Measurements from ENCODE around the gene KIAA0319L.

The KIAA0319L gene

GRCh38 chr1:35576061-35576765, 19.0 kb upstream of the KIAA0319L start:
- Histone ChIP-seq H3K4ac (ENCODE audit: low read depth in 1 of 2, low read length in 2 of 2) (no peak overlapping the region), H3K23ac (ENCODE audit: low read length in 2 of 2) (peak overlapping the region in 1 of 2 experiments; percentile 31), H4K8ac (ENCODE audit: low read length) (no peak overlapping the region), H2BK5ac (ENCODE audit: low read depth, low read length, poor library complexity, severe bottlenecking) (no peak overlapping the region), H3K18ac (ENCODE audit: low read depth in 1 of 2, low read length in 2 of 2) (no peak overlapping the region), H2AFZ (ENCODE audit: low read depth, low read length) (no peak overlapping the region), H4K91ac (ENCODE audit: low read length) (no peak overlapping the region), H3K9ac (ENCODE audit: low read length) (no peak overlapping the region), H2BK12ac (ENCODE audit: low read length in 2 of 2) (peak overlapping the region in 1 of 2 experiments; percentile 24), H3K4me1 (ENCODE audit: control insufficient read depth, insufficient read depth, low read depth, low read length) (peaks cover 22% of the 10 kb centered on the region), H3K9me3 (ENCODE audit: control insufficient read depth, low read length) (no peaks in the 10 kb centered on the region), H3K36me3 (ENCODE audit: control insufficient read depth in 1 of 2, insufficient read depth in 2 of 2, low read depth in 1 of 2, low read length in 2 of 2) (peaks cover 0 to 4% of the 10 kb centered on the region in 2 experiments), H3K4me3 (ENCODE audit: insufficient read depth in 1 of 2, low read depth in 1 of 2, low read length in 2 of 2) (no peak overlapping the region), H2BK120ac (ENCODE audit: low read depth, low read length) (no peak overlapping the region), H2BK15ac (ENCODE audit: low read depth, poor library complexity, severe bottlenecking) (peak overlapping the region; percentile 36), H3K4me2 (ENCODE audit: low read length, poor library complexity, severe bottlenecking) (no peak overlapping the region), H3K27ac (ENCODE audit: low read length, poor library complexity, severe bottlenecking) (no peak overlapping the region), H2AK5ac (ENCODE audit: low read length, severe bottlenecking) (no peak overlapping the region), H3K79me1 (replicated peaks; ENCODE audit: low read length, poor library complexity, severe bottlenecking) (no peaks in the 10 kb centered on the region), H3K14ac (ENCODE audit: low read length in 2 of 2) (no peak overlapping the region), H3K27me3 (ENCODE audit: control insufficient read depth in 1 of 2, insufficient read depth in 1 of 2, low read length in 2 of 2) (peaks cover 60 to 65% of the 10 kb centered on the region in 2 experiments)
- no peak for DNase-seq
- WGBS, result 40% methylated on average over 6 of the region's 10 CpGs

- Histone ChIP-seq H3K23ac (ENCODE audit: low read length in 2 of 2) (no peak overlapping the region), H3K14ac (ENCODE audit: low read length in 2 of 2) (no peak overlapping the region), H3K27ac (ENCODE audit: low read length, poor library complexity, severe bottlenecking) (no peak overlapping the region), H2BK5ac (ENCODE audit: low read depth, low read length, poor library complexity, severe bottlenecking) (no peak overlapping the region), H2BK12ac (ENCODE audit: low read length in 2 of 2) (no peak overlapping the region), H4K8ac (ENCODE audit: low read length) (no peak overlapping the region), H2BK120ac (ENCODE audit: low read depth, low read length) (no peak overlapping the region), H3K18ac (ENCODE audit: low read depth in 1 of 2, low read length in 2 of 2) (no peak overlapping the region), H2AFZ (ENCODE audit: low read depth, low read length) (no peak overlapping the region), H3K4me1 (ENCODE audit: control insufficient read depth, insufficient read depth, low read depth, low read length) (peaks cover 22% of the 10 kb centered on the region), H3K4me3 (ENCODE audit: insufficient read depth in 1 of 2, low read depth in 1 of 2, low read length in 2 of 2) (no peak overlapping the region), H3K9ac (ENCODE audit: low read length) (no peak overlapping the region), H3K79me1 (replicated peaks; ENCODE audit: low read length, poor library complexity, severe bottlenecking) (no peaks in the 10 kb centered on the region), H3K4me2 (ENCODE audit: low read length, poor library complexity, severe bottlenecking) (no peak overlapping the region), H3K4ac (ENCODE audit: low read depth in 1 of 2, low read length in 2 of 2) (no peak overlapping the region), H4K91ac (ENCODE audit: low read length) (no peak overlapping the region), H3K9me3 (ENCODE audit: control insufficient read depth, low read length) (no peaks in the 10 kb centered on the region), H2BK15ac (ENCODE audit: low read depth, poor library complexity, severe bottlenecking) (no peak overlapping the region), H3K36me3 (ENCODE audit: control insufficient read depth in 1 of 2, insufficient read depth in 2 of 2, low read depth in 1 of 2, low read length in 2 of 2) (peaks cover 0 to 4% of the 10 kb centered on the region in 2 experiments), H2AK5ac (ENCODE audit: low read length, severe bottlenecking) (no peak overlapping the region), H3K27me3 (ENCODE audit: control insufficient read depth in 1 of 2, insufficient read depth in 1 of 2, low read length in 2 of 2) (peaks cover 65% of the 10 kb centered on the region in 2 experiments)
- whole genome bisulfite sequencing, result 92% methylated on average over 5 of the region's 5 CpGs
- DNase-seq, result no peak
Observed at GRCh38 chr1:35575416-35575958, 18.3 kb upstream of the KIAA0319L start.

- no peak overlapping the region for H2AK5ac ChIP-seq (ENCODE audit: low read length, severe bottlenecking)
- peaks cover 22% of the 10 kb centered on the region for H3K4me1 ChIP-seq (ENCODE audit: control insufficient read depth, insufficient read depth, low read depth, low read length)
Observed at GRCh38 chr1:35574655-35575415, 17.6 kb upstream of the KIAA0319L start.

GRCh38 chr1:35574125-35574654, 17.0 kb upstream of the KIAA0319L start:
- peak overlapping the region; percentile 38 for H4K8ac ChIP-seq (ENCODE audit: low read length)
- H2AFZ ChIP-seq (ENCODE audit: low read depth, low read length), result no peak overlapping the region
- no peak overlapping the region for H2BK120ac ChIP-seq (ENCODE audit: low read depth, low read length)
- no peak for DNase-seq
- no peaks in the 10 kb centered on the region for H3K79me1 ChIP-seq (replicated peaks; ENCODE audit: low read length, poor library complexity, severe bottlenecking)
- peaks cover 0 to 4% of the 10 kb centered on the region in 2 experiments for H3K36me3 ChIP-seq (ENCODE audit: control insufficient read depth in 1 of 2, insufficient read depth in 2 of 2, low read depth in 1 of 2, low read length in 2 of 2)
- H3K9me3 ChIP-seq (ENCODE audit: control insufficient read depth, low read length), result no peaks in the 10 kb centered on the region
- H3K27ac ChIP-seq (ENCODE audit: low read length, poor library complexity, severe bottlenecking), result no peak overlapping the region
- H3K14ac ChIP-seq (ENCODE audit: low read length in 2 of 2), result no peak overlapping the region
- H3K4me3 ChIP-seq (ENCODE audit: insufficient read depth in 1 of 2, low read depth in 1 of 2, low read length in 2 of 2), result no peak overlapping the region
- H3K9ac ChIP-seq (ENCODE audit: low read length), result no peak overlapping the region
- no peak overlapping the region for H2AK5ac ChIP-seq (ENCODE audit: low read length, severe bottlenecking)
- WGBS, result 16% methylated on average over 46 of the region's 48 CpGs
- H3K4me1 ChIP-seq (ENCODE audit: control insufficient read depth, insufficient read depth, low read depth, low read length), result peaks cover 22% of the 10 kb centered on the region
- no peak overlapping the region for H2BK15ac ChIP-seq (ENCODE audit: low read depth, poor library complexity, severe bottlenecking)
- no peak overlapping the region for H3K4ac ChIP-seq (ENCODE audit: low read depth in 1 of 2, low read length in 2 of 2)
- H2BK5ac ChIP-seq (ENCODE audit: low read depth, low read length, poor library complexity, severe bottlenecking), result no peak overlapping the region
- peak overlapping the region; percentile 68 for H3K4me2 ChIP-seq (ENCODE audit: low read length, poor library complexity, severe bottlenecking)
- no peak overlapping the region for H4K91ac ChIP-seq (ENCODE audit: low read length)
- H3K27me3 ChIP-seq (ENCODE audit: control insufficient read depth in 1 of 2, insufficient read depth in 1 of 2, low read length in 2 of 2), result peaks cover 65 to 70% of the 10 kb centered on the region in 2 experiments
- no peak overlapping the region for H2BK12ac ChIP-seq (ENCODE audit: low read length in 2 of 2)
- H3K23ac ChIP-seq (ENCODE audit: low read length in 2 of 2), result peak overlapping the region in 1 of 2 experiments; percentile 74
- no peak overlapping the region for H3K18ac ChIP-seq (ENCODE audit: low read depth in 1 of 2, low read length in 2 of 2)

More at GRCh38 chr1:35574655-35575415, 17.6 kb upstream of the KIAA0319L start:
- Histone ChIP-seq H3K4me3 (ENCODE audit: insufficient read depth in 1 of 2, low read depth in 1 of 2, low read length in 2 of 2) (no peak overlapping the region), H3K18ac (ENCODE audit: low read depth in 1 of 2, low read length in 2 of 2) (no peak overlapping the region), H3K4me2 (ENCODE audit: low read length, poor library complexity, severe bottlenecking) (no peak overlapping the region), H3K4ac (ENCODE audit: low read depth in 1 of 2, low read length in 2 of 2) (no peak overlapping the region), H3K79me1 (replicated peaks; ENCODE audit: low read length, poor library complexity, severe bottlenecking) (no peaks in the 10 kb centered on the region), H3K36me3 (ENCODE audit: control insufficient read depth in 1 of 2, insufficient read depth in 2 of 2, low read depth in 1 of 2, low read length in 2 of 2) (peaks cover 0 to 4% of the 10 kb centered on the region in 2 experiments), H3K9ac (ENCODE audit: low read length) (no peak overlapping the region), H3K14ac (ENCODE audit: low read length in 2 of 2) (no peak overlapping the region), H2BK5ac (ENCODE audit: low read depth, low read length, poor library complexity, severe bottlenecking) (no peak overlapping the region), H4K91ac (ENCODE audit: low read length) (peak overlapping the region; percentile 65), H4K8ac (ENCODE audit: low read length) (no peak overlapping the region), H2AFZ (ENCODE audit: low read depth, low read length) (no peak overlapping the region), H3K27ac (ENCODE audit: low read length, poor library complexity, severe bottlenecking) (no peak overlapping the region), H2BK120ac (ENCODE audit: low read depth, low read length) (no peak overlapping the region), H3K27me3 (ENCODE audit: control insufficient read depth in 1 of 2, insufficient read depth in 1 of 2, low read length in 2 of 2) (peaks cover 65 to 70% of the 10 kb centered on the region in 2 experiments), H3K23ac (ENCODE audit: low read length in 2 of 2) (peak overlapping the region in 1 of 2 experiments; percentile 63), H2BK15ac (ENCODE audit: low read depth, poor library complexity, severe bottlenecking) (no peak overlapping the region), H2BK12ac (ENCODE audit: low read length in 2 of 2) (no peak overlapping the region), H3K9me3 (ENCODE audit: control insufficient read depth, low read length) (no peaks in the 10 kb centered on the region)
- WGBS, result 38% methylated on average over 30 of the region's 30 CpGs
- DNase-seq, result no peak

All from mesenchymal stem cell (in vitro differentiated cells and primary cell).